Neural progenitor cell (in vitro differentiated cells): ENCODE results near the gene GNB5. TPM values are rescaled to one million over a fixed set of nuclear protein-coding genes. Genes with fewer than 3 reads are reported as not detected.

Experiments
- DNase-seq: peaks from one replicate; pipeline ENCODE4 v3.0.0-alpha.2; 2016; ENCODE audit warnings: low spot score
- H2AFZ ChIP-seq: fragments of 200-600 bp; sonication (generic); replicated peaks from 2 replicates; pipeline ENCODE4 v1.6.1; 2016; ENCODE audit warnings: antibody characterized with exemption
- H3F3A ChIP-seq: fragments of 200-600 bp; sonication (generic); 2 replicates; pipeline ENCODE4 v1.6.1; 2016; ENCODE audit warnings: antibody characterized with exemption, low read depth
- H3K27ac ChIP-seq: fragments of 200-600 bp; sonication (generic); 2 replicates; pipeline ENCODE4 v1.5.1; 2016; ENCODE audit warnings: mild to moderate bottlenecking
- H3K27me3 ChIP-seq: fragments of 200-600 bp; sonication (generic); 2 replicates; pipeline ENCODE4 v1.6.1; 2016; ENCODE audit warnings: mild to moderate bottlenecking, moderate library complexity
- H3K36me3 ChIP-seq: fragments of 200-600 bp; sonication (generic); 2 replicates; pipeline ENCODE4 v1.5.1; 2016
- H3K4me1 ChIP-seq: fragments of 200-600 bp; sonication (generic); 2 replicates; pipeline ENCODE4 v1.6.1; 2016; ENCODE audit warnings: mixed run types
- H3K4me2 ChIP-seq: fragments of 200-600 bp; sonication (generic); 2 replicates; pipeline ENCODE4 v1.6.1; 2016
- H3K4me3 ChIP-seq: fragments of 200-600 bp; sonication (generic); 2 replicates; pipeline ENCODE4 v1.5.1; 2016
- H3K79me2 ChIP-seq: fragments of 200-600 bp; sonication (generic); 2 replicates; pipeline ENCODE4 v1.6.1; 2016; ENCODE audit warnings: low read depth
- H3K9ac ChIP-seq: fragments of 200-600 bp; sonication (generic); 2 replicates; pipeline ENCODE4 v1.6.1; 2016
- H3K9me3 ChIP-seq: fragments of 200-600 bp; sonication (generic); 2 replicates; pipeline ENCODE4 v1.5.1; 2016; ENCODE audit warnings: low read depth
- H4K20me1 ChIP-seq: fragments of 200-600 bp; sonication (generic); 2 replicates; pipeline ENCODE4 v1.6.1; 2016; ENCODE audit warnings: low read depth
- H3K27ac Mint-ChIP-seq: 3 replicates; pipeline ENCODE4 v1.8.0; 2021; ENCODE audit warnings: mixed read lengths
- H3K27me3 Mint-ChIP-seq: 2 replicates; pipeline ENCODE4 v1.8.0; 2022; ENCODE audit warnings: low read depth, mild to moderate bottlenecking, inconsistent platforms, moderate library complexity, mixed read lengths; ENCODE audit not compliant: insufficient read depth
- H3K36me3 Mint-ChIP-seq: 3 replicates; pipeline ENCODE4 v1.8.0; 2021; ENCODE audit warnings: mixed read lengths
- H3K4me1 Mint-ChIP-seq: 3 replicates; pipeline ENCODE4 v1.8.0; 2021; ENCODE audit warnings: mixed read lengths
- H3K4me3 Mint-ChIP-seq: 3 replicates; pipeline ENCODE4 v1.8.0; 2021; ENCODE audit warnings: mild to moderate bottlenecking, moderate library complexity, mixed read lengths
- H3K9me3 Mint-ChIP-seq: 3 replicates; pipeline ENCODE4 v1.8.0; 2020; ENCODE audit warnings: mixed read lengths
- EZH2 ChIP-seq: fragments of 200-600 bp; sonication (generic); IDR thresholded peaks from 2 replicates; pipeline ENCODE4 v1.6.1; 2017; ENCODE audit warnings: antibody characterized with exemption, mild to moderate bottlenecking, moderate library complexity
- EZH2phosphoT487 ChIP-seq: fragments of 200-600 bp; sonication (generic); IDR thresholded peaks from 2 replicates; pipeline ENCODE4 v1.6.1; 2017; ENCODE audit warnings: antibody characterized with exemption
- total RNA-seq: library from RNA; depleted of rRNA; stranded (reverse); fragments of >200 nt; gene quantifications from 2 replicates; pipeline ENCODE4 v1.2.3, GENCODE V29; 2015; ENCODE audit warnings: low replicate concordance
- TF ChIP-seq, protein P1 (sequence below): fragments of 200-600 bp; sonication (generic); IDR thresholded peaks from 2 replicates; pipeline ENCODE4 v1.5.1; 2017; ENCODE audit warnings: antibody characterized with exemption, mild to moderate bottlenecking

The GNB5 gene
- total RNA-seq, 1 donor from 2014 or later, result 36.0 TPM

DNA sequence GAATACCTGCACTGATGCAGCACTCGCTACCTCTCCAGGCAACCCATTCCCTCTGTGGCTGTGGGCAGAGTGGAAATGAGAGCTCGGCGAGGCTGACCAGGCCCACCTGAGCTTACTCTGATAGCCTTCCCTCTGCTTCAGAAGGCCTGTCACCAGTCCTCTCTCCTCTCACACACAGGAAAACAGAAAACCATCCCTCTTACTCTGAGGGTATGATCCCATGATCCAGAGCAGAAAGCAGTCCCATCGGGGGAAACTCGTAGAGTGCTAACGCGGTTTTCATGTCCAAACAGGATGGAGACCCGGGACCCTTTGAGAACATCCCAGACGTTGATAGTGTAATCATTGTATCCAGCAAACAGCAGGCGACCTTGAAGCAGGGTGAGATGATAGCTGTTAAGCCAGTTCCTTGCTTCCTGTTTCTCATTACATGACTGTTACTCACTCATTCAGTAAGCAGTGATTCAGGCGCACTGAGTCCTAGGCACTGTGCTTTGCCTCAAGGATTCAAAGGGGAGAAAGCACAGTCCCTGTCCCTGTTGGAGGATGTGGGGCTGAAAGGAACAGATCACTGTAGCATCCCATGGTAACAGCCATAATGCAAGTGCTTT is 66.8 kb downstream of the GNB5 start:
- Histone ChIP-seq H3K27ac (no peak overlapping the region), H3K4me3 (no peak overlapping the region), H3K36me3 (no peaks in the 10 kb centered on the region), H3K79me2 (no peaks in the 10 kb centered on the region), H2AFZ (no peak overlapping the region), H3K4me1 (no peaks in the 10 kb centered on the region), H3K4me2 (no peak overlapping the region), H3F3A (no peaks in the 10 kb centered on the region), H3K9ac (no peak overlapping the region), H3K9me3 (no peaks in the 10 kb centered on the region), H4K20me1 (no peaks in the 10 kb centered on the region), H3K27me3 (no peaks in the 10 kb centered on the region)
- Mint-ChIP-seq H3K27ac (no peak overlapping the region), H3K4me1 (no peaks in the 10 kb centered on the region), H3K27me3 (no peaks in the 10 kb centered on the region), H3K36me3 (peaks cover 2% of the 10 kb centered on the region), H3K9me3 (no peaks in the 10 kb centered on the region), H3K4me3 (no peak overlapping the region)
- no peak for DNase-seq
- no peak for TF ChIP-seq EZH2
- no peak for TF ChIP-seq EZH2phosphoT487
- TF ChIP-seq, protein P1, sequence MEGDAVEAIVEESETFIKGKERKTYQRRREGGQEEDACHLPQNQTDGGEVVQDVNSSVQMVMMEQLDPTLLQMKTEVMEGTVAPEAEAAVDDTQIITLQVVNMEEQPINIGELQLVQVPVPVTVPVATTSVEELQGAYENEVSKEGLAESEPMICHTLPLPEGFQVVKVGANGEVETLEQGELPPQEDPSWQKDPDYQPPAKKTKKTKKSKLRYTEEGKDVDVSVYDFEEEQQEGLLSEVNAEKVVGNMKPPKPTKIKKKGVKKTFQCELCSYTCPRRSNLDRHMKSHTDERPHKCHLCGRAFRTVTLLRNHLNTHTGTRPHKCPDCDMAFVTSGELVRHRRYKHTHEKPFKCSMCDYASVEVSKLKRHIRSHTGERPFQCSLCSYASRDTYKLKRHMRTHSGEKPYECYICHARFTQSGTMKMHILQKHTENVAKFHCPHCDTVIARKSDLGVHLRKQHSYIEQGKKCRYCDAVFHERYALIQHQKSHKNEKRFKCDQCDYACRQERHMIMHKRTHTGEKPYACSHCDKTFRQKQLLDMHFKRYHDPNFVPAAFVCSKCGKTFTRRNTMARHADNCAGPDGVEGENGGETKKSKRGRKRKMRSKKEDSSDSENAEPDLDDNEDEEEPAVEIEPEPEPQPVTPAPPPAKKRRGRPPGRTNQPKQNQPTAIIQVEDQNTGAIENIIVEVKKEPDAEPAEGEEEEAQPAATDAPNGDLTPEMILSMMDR, result no peak

DNA sequence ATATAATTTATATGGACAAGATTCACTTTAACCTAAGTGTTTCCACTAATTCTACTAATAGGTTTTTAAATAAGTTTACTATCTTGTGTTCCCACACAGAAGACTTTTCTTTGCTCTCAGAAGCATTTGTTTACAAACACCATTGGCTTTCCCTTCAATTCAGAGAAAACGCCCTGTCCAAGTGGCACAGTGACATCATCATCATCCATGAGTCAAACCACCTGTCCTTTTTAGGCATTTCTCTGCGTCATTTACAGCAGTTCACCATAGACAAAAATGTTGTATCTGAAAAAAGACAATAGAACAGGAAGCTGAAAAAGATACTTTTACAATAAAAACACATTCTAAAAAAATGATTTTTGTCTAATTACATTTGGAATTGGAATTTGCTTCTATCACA is 69.3 kb downstream of the GNB5 start:
- Mint-ChIP-seq H3K9me3 (no peaks in the 10 kb centered on the region), H3K4me1 (peaks cover 11% of the 10 kb centered on the region), H3K27me3 (peaks cover 2% of the 10 kb centered on the region), H3K36me3 (no peaks in the 10 kb centered on the region), H3K4me3 (no peak overlapping the region), H3K27ac (no peak overlapping the region)
- H3K36me3 ChIP-seq, result no peaks in the 10 kb centered on the region
- H3K9me3 ChIP-seq, result no peaks in the 10 kb centered on the region
- H3K4me2 ChIP-seq, result no peak overlapping the region
- no peaks in the 10 kb centered on the region for H4K20me1 ChIP-seq
- no peaks in the 10 kb centered on the region for H3K79me2 ChIP-seq
- H3K9ac ChIP-seq, result no peak overlapping the region
- no peak for TF ChIP-seq EZH2
- TF ChIP-seq, protein P1, result no peak
- no peaks in the 10 kb centered on the region for H3F3A ChIP-seq
- H2AFZ ChIP-seq, result no peak overlapping the region
- DNase-seq, result no peak
- no peaks in the 10 kb centered on the region for H3K27me3 ChIP-seq
- no peak overlapping the region for H3K27ac ChIP-seq
- H3K4me1 ChIP-seq, result no peaks in the 10 kb centered on the region
- no peak overlapping the region for H3K4me3 ChIP-seq

DNA sequence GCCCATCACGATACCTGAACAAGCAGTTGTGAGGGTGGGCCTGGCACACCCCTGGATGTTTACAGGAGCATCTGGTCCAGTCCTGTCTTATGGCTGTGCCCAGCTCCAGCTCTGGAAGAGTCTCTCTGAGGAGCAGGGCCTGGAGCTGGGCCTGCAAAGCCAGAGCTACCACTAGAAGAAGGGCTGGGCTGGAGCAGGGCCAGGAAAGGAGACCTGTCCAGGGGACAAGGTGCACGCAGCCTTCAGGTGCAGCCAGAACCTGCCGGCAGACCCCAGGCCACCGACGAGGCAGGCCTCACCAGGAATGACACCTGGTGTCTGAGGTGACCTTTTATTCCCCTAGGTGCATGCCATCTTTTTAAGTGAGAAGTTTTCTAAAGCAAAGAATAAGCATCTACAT is 70.2 kb downstream of the GNB5 start:
- Mint-ChIP-seq H3K9me3 (no peaks in the 10 kb centered on the region), H3K27me3 (peaks cover 2% of the 10 kb centered on the region), H3K36me3 (no peaks in the 10 kb centered on the region), H3K4me3 (no peak overlapping the region), H3K27ac (no peak overlapping the region), H3K4me1 (peaks cover 17% of the 10 kb centered on the region)
- Histone ChIP-seq H3K36me3 (no peaks in the 10 kb centered on the region), H3K9ac (no peak overlapping the region), H3F3A (no peaks in the 10 kb centered on the region), H3K4me1 (no peaks in the 10 kb centered on the region), H3K9me3 (no peaks in the 10 kb centered on the region), H3K4me2 (no peak overlapping the region), H4K20me1 (no peaks in the 10 kb centered on the region), H3K79me2 (no peaks in the 10 kb centered on the region), H3K27me3 (no peaks in the 10 kb centered on the region), H3K27ac (no peak overlapping the region), H3K4me3 (no peak overlapping the region), H2AFZ (no peak overlapping the region)
- TF ChIP-seq EZH2 (no peak), EZH2phosphoT487 (no peak)
- TF ChIP-seq, protein P1, result no peak
- no peak for DNase-seq
